MM.1S (cell line): ENCODE results near the gene SH3BP1.

Source experiments
- CTCF ChIP-seq: fragments of 300-600 bp; sonication (generic); IDR thresholded peaks from 2 replicates; pipeline ENCODE4 v1.5.1; 2016; ENCODE audit warnings: antibody characterized with exemption, low read length, mixed read lengths
- EZH2 ChIP-seq: fragments of 300-600 bp; sonication (generic); optimal IDR thresholded peaks from 2 replicates; pipeline ENCODE3; 2017; ENCODE audit warnings: low read depth, mild to moderate bottlenecking, antibody characterized with exemption, low read length, mixed read lengths
- EZH2phosphoT487 ChIP-seq: fragments of 300-600 bp; sonication (generic); IDR thresholded peaks from 2 replicates; pipeline ENCODE4 v1.6.1; 2018; ENCODE audit warnings: antibody characterized with exemption, low read length

- peak; percentile 19 for TF ChIP-seq CTCF
- TF ChIP-seq EZH2phosphoT487 = no peak
- no peak for TF ChIP-seq EZH2
These were observed 21.9 kb downstream of the SH3BP1 start for GRCh38 chr22:37661160-37661924.
